Measurements from ENCODE around the gene SH3RF3.

DNA sequence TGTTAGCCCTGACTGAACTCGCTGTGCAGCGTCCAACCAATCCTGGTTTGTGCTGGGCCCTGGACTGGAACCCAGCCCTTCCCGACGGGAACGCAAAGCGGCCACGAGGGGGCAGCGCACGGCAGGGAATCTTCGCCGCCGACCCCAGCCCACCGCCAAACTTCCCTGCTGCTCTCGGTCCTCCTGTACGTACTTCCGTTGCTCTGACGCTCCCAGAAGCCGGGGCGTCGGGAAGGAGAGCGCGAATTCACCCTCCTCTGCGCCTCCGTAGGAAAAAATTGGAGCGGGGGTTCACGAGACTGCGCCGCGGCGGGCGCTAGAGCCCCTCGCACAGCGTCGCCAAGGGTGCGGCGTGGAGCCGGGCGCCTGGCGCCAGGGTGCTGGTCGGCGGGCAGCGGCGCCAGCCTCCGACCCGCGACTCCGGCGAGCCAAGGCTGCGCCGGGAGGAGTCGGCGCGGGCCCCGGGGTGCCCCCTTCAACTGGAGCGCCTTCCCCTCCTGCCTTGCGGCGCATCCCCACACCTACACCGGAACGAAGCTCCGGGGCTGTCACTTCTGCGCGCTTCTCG is 873 bp upstream of the SH3RF3 start:
- TF ChIP-seq GATA3 (IDR thresholded peaks at IDR 0.05; ENCODE audit: low read depth, low read length) (no peak), GATA2 (IDR thresholded peaks at IDR 0.05; ENCODE audit: low read depth, low read length) (no peak)
